ENCODE data around the gene METTL17. TPM values are rescaled to one million over a fixed set of nuclear protein-coding genes. Genes with fewer than 3 reads are reported as not detected.
"Not testable (repeated sequence)": the region's sequence is repeated elsewhere in the genome, so short reads cannot be mapped to it uniquely, and the experiment has no call there.

The METTL17 gene
- total RNA-seq, 1 donor from 2014 or later = 44.0 TPM

DNA sequence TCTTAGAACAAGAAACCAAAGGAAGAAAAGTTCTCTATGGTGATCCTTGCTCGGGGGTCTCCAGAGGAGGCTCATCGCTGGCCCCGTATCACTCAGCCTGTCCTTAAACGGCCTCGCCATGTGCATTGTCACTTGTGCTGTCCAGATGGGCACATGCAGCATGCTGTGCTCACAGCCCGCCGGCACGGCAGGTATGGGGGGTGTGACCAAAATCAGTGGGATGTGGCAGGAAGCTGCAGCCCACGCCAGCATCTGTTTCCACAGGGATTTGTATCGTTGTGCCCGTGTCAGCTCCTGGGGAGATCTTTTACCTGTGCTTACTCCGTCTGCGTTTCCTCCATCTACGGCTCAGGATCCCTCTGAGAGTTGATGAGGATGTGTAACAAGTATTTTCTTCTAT is 6.7 kb downstream of the METTL17 start:
- no peak for DNase-seq (ENCODE audit: low read depth)

GRCh38 chr14:20997115-20997514 is 7.3 kb downstream of the METTL17 start:
- DNase-seq (ENCODE audit: low read depth) = no peak

DNA sequence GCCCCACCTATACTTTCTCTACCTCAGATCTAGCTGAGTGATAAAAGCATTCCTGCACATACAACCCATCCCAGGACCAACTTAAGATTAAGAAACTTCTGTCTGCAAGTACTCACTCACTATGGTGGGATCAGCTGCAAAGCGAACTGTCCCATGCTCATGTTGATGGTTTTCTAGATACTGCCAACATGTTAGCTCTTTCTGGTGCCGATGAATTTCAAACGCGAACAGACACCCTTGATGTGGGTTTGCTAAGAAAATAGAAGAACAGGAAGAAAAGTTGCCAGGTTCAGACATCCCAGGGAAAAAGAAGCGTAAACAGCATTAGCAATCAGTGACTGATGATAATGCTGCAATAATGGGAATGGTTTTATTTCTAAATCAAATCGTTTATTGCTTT is 7.8 kb downstream of the METTL17 start:
- no peak for DNase-seq (ENCODE audit: low read depth)

GRCh38 chr14:20998139-20998538 is 8.4 kb downstream of the METTL17 start:
- DNase-seq (ENCODE audit: low read depth) = no peak

DNA sequence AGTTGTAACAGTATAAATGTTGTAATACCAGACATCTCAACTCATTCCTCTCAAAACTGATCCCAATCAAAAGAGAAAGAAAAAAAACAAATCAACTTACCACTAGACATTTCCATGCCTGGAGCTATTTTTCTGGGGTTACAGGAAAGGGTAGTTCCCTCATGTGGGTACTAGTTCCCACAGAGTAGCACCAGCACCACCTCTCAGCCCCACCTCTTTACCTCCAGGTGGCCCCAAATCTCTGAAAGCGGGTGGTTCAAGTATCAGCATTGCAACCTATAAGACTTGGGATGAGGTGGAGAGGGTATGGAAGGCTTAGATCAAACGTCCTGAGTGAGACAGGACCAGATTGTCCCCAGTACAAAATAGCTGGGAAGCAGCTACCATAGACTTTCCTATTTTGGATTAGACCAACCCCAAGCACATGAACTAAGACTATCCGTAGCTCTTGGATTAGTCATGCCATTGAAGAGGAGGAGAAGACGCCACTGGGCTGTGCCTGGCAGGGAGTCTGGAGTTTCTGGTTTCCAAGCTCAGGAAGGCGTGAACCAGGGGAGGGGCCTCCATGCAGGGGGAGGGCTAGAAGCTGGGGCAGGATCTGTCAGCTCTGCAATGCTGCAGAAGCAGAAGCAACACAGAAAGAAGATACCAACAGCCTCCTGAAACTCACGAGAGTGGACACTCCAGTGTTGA is 9.0 kb downstream of the METTL17 start, which contains the start of gene SLC39A2:
TSS of gene SLC39A2 (plus strand) at position 620 of the 693 bp plus-strand sequence. CDS start 154 bp downstream, outside the sequence.
- peak; percentile 41 for DNase-seq (ENCODE audit: low read depth)

GRCh38 chr14:20999591-20999990 is 9.8 kb downstream of the METTL17 start:
- no peak for DNase-seq (ENCODE audit: low read depth)

- DNase-seq (ENCODE audit: low read depth) = no peak
Measured at GRCh38 chr14:21001218-21001617, 11.4 kb downstream of the METTL17 start.

DNA sequence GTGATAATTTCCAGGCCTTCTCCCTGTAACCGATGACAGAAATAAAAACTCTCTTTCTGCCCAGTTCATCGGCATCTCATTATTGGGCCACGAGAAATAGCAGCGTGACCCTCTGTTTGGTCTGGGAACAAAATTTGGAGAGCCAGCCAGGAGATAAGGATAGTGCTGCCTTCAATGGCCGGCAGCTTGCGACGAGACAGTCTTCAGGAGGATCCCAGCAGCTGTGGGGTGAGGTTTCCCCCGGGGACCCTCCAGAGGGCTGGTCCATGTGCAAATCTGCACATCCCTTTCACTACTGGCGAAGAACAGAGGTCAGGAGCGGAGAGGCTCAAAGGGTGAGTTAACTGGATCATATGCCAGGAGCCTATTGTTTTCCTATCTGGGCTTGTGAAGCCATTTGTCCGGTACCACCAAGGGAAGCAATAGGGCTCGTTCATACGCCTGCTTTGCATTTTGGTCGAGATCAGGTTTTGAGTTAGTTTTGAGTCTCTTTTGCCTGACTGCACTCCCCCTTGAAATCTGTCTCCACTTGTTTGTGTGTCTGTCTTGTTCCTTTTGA is 14.1 kb downstream of the METTL17 start:
- no peak for DNase-seq (ENCODE audit: low read depth)

DNA sequence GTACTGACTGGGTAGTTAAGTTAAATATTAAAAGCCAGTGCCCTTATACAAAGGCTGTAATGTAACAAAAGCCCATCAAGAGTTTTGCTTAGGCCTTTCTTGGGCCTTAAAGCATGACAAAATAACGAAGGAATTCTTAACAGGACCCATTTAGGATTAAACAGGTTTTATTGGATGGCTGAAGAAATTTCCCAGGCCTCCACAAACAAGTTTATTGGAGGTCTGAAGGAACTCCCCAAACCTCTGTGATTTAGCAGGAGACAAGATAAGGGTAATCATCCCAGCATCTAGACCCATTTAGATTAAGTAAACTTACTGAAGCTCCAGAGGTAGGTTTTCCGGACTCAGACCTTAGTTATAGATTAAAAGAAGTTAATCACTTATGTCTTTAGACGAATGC is 19.9 kb downstream of the METTL17 start:
- DNase-seq (ENCODE audit: low read depth) = not testable (repeated sequence)

GRCh38 chr14:21011136-21011535 is 21.4 kb downstream of the METTL17 start:
- DNase-seq (ENCODE audit: low read depth) = no peak

DNA sequence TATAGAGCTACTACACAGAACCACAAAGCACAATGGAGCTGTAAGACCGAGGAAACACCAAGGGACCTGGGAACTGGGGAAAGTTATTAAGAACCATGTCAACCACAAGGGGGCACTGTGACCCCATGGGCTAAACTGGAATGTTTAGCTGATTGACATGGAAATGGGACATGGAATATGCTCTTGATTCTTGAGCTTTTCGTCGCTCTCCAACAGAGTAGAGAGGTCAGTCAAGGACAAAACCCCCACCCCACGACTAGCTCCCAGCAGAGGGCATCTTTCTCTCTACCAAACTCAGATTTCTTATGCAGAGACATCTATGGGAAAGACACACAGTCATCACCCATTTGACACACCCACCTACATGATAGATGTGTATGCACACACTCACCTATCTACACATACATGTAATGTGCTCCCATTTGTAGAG is 25.0 kb downstream of the METTL17 start:
- peak; percentile 79 for DNase-seq (ENCODE audit: low read depth)

DNA sequence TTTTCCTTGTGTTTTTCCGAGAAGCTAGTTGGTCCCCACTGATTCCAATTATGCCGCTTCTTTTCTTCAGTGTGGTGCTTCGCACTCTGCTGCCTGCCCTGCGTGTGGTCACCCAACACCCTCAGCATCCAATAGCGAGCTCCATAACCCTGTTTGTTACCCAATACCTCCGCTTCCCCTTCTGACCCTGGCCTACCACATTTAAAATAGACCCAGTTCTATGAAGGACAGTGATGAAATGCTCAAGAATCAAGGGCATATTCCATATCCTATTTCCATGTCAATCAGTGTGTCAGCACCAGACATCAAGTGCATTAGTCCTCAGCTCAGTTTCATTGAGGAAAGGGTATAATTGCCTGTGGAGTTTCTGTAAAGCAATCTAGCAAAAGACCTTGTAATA is 25.5 kb downstream of the METTL17 start:
- DNase-seq (ENCODE audit: low read depth) = no peak

DNA sequence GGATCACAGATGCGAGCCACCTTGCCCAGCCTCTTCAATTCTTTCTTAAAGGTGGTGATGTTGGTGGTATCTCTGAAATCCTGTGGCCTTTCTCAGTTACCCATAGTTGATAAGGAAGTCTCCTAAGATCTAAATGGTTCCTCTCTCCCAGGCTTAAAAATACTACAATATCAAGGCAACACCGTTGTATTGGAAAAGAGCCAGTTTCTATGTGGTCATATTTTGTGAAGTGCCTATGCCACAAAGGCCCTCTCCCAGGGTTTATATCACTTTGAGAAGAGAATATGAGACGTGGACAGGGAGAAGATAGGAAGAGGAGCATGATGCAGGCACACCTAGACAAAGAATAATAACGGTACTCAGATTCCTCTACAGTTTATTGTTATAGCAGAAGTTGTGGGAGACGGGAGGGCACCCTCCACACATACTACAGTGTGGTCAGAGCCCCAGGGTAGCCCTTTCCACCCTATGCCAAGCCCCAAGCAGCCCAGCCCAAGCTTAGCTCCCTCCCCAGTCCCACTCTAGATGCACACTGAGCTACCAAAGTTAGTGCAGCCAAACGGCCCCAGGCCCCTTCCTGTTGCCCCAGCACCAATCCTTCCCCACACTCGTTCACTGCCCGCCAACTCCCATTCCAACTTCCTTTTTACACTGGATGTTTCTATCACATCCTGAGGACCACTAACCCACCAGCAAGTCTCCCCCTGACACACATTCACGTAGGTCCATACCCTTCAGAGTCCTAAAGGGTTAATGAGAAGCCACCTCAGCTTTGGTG is 26.8 kb downstream of the METTL17 start:
- DNase-seq (ENCODE audit: low read depth) = no peak

GRCh38 chr14:21017528-21018245 is 27.9 kb downstream of the METTL17 start:
- DNase-seq (ENCODE audit: low read depth) = no peak

DNA sequence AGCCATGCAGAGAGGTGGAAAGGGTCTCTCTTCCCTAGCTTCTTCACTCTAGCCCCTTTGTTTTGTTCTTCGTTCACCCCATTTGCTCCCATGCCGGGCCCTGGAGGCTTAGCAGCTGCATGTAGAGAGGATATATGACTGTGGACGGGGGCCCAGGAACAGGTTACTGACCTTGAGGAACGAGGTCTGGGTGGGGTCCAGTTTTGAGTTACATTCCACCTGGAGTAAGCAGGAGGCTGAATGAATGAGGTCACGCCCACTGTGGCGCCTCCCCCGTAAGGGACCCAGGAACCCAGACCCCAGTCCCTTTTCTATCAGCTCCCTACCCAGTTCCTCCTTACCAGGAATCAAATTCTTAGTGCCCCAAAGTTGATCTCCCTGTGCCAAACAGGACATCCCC is 28.5 kb downstream of the METTL17 start:
- no peak for DNase-seq (ENCODE audit: low read depth)

- no peak for DNase-seq (ENCODE audit: low read depth)
Measured at GRCh38 chr14:21018781-21019180, 29.0 kb downstream of the METTL17 start.

DNA sequence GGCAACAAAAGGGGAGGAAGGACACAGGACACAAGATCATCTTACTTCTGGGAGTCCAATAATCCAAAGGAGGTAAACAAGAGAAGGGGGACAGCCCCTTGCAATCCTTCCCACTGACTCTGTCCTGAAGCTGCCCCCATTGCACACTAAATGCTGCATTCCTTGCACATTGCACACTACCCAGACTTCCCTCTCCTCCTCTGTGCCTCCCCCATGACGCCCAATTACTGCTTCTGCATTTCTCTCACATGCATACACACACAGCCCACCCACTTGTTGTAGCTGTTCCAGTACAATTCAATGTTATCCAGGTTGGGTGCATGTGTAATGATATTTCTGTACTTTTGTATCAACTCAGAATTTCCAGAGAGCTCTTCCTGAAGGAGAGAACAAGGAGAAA is 29.6 kb downstream of the METTL17 start:
- no peak for DNase-seq (ENCODE audit: low read depth)

GRCh38 chr14:21020977-21021545 is 31.3 kb downstream of the METTL17 start:
- DNase-seq (ENCODE audit: low read depth) = peak; percentile 13

GRCh38 chr14:21022686-21023085 is 32.9 kb downstream of the METTL17 start:
- DNase-seq (ENCODE audit: low read depth) = no peak

- DNase-seq (ENCODE audit: low read depth) = no peak
Measured at GRCh38 chr14:21023174-21023573, 33.4 kb downstream of the METTL17 start.

- no peak for DNase-seq (ENCODE audit: low read depth)
Measured at GRCh38 chr14:21023817-21024584, 34.2 kb downstream of the METTL17 start.

Measured in renal cortical epithelial cell (primary cell).